ENCODE data around the gene DEFB118. TPM values are rescaled to one million over a fixed set of nuclear protein-coding genes. Genes with fewer than 3 reads are reported as not detected.

The DEFB118 gene
- polyA plus RNA-seq, 1 donor (not counting 4 experiments of a cell fraction or from before 2014, with no cell fraction given) = not detected

DNA sequence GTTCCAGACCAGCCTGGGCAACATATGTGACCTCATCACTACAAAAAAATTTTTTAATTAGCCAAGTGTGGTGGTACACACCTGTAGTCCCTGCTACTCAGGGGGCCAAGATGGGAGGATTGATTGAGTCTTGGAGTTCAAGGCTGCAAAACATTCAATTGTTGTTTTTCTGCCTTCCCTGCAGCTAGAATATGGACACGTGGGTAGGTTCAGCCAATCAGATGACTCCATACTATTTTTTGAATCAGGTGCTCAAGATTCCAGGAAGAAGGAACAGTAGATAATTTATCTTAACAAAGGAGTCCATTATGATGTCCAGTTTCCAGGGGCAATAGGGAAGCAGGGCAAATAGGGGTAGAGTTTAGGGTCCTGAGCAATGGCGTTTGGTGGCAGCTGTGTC, 24.4 kb downstream of the DEFB118 start:
- Histone ChIP-seq H2AFZ (ENCODE audit: control insufficient read depth, low read length) (no peak overlapping the region), H3K36me3 (ENCODE audit: control insufficient read depth in 2 of 2, extremely low read depth in 1 of 2, insufficient read depth in 2 of 2, low read length in 2 of 2) (no peaks in the 10 kb centered on the region), H3K4me2 (ENCODE audit: control insufficient read depth, extremely low read depth, insufficient read depth, low read depth, low read length) (no peak overlapping the region), H3K27ac (ENCODE audit: control insufficient read depth, insufficient read depth, low read length) (no peak overlapping the region), H3K9me3 (ENCODE audit: control insufficient read depth, low read depth, low read length) (no peaks in the 10 kb centered on the region), H3K79me2 (ENCODE audit: control insufficient read depth, insufficient read depth, low read length) (no peaks in the 10 kb centered on the region), H4K20me1 (ENCODE audit: control insufficient read depth, extremely low read depth, insufficient read depth, low read length) (no peaks in the 10 kb centered on the region), H3K27me3 (ENCODE audit: control insufficient read depth, extremely low read depth, insufficient read depth, low read length) (no peaks in the 10 kb centered on the region), H3K9ac (ENCODE audit: control insufficient read depth, extremely low read depth, insufficient read depth, low read length) (no peak overlapping the region), H3K4me1 (ENCODE audit: control insufficient read depth, extremely low read depth, insufficient read depth, low read length) (no peaks in the 10 kb centered on the region), H3K4me3 (ENCODE audit: control insufficient read depth in 2 of 3, extremely low read depth in 1 of 3, insufficient read depth in 2 of 3, low read depth in 1 of 3, low read length in 3 of 3) (no peak overlapping the region), H3K9me1 (ENCODE audit: control insufficient read depth, extremely low read depth, insufficient read depth, low read length) (no peaks in the 10 kb centered on the region)
- no peak for TF ChIP-seq EZH2 (IDR thresholded peaks at IDR 0.05; ENCODE audit: low read length)
- TF ChIP-seq, protein P1, sequence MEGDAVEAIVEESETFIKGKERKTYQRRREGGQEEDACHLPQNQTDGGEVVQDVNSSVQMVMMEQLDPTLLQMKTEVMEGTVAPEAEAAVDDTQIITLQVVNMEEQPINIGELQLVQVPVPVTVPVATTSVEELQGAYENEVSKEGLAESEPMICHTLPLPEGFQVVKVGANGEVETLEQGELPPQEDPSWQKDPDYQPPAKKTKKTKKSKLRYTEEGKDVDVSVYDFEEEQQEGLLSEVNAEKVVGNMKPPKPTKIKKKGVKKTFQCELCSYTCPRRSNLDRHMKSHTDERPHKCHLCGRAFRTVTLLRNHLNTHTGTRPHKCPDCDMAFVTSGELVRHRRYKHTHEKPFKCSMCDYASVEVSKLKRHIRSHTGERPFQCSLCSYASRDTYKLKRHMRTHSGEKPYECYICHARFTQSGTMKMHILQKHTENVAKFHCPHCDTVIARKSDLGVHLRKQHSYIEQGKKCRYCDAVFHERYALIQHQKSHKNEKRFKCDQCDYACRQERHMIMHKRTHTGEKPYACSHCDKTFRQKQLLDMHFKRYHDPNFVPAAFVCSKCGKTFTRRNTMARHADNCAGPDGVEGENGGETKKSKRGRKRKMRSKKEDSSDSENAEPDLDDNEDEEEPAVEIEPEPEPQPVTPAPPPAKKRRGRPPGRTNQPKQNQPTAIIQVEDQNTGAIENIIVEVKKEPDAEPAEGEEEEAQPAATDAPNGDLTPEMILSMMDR (optimal IDR thresholded peaks at IDR 0.05 in 1 of 3, IDR thresholded peaks at IDR 0.05 in 1 of 3, conservative IDR thresholded peaks at IDR 0.05 in 1 of 3; ENCODE audit: extremely low read depth in 1 of 3, insufficient read depth in 2 of 3, low read length in 3 of 3) = no peak
- dilution Hi-C loops (cut with MboI; ENCODE audit: extremely low pct_ligation_motif_present, low sequenced_read_pairs) = no loop called here
- DNase-seq (ENCODE audit: low read depth, low spot score) (no peak), FAIRE-seq (no peak)

DNA sequence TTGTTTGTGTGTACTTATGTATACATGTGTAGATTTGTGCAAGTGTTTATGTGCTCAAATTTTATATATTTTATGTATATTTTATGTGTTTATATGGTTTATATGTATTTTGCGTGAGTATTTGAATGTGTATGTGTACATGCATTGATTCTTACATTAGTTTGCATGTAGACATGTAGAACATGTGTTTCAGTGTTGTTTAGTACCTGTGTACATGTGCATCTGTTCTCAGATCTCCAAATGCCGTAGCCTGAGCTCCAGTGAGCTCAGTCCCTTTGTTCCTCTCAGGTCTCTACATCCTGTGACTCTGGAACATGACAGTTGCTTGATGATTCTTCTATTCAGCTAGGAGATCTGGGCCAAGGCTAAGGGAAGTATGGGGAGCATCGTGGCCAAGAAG, 26.5 kb downstream of the DEFB118 start:
- Histone ChIP-seq H3K27me3 (ENCODE audit: control insufficient read depth, extremely low read depth, insufficient read depth, low read length) (no peaks in the 10 kb centered on the region), H3K9me3 (ENCODE audit: control insufficient read depth, low read depth, low read length) (no peaks in the 10 kb centered on the region), H2AFZ (ENCODE audit: control insufficient read depth, low read length) (no peak overlapping the region), H3K27ac (ENCODE audit: control insufficient read depth, insufficient read depth, low read length) (no peak overlapping the region), H3K4me3 (ENCODE audit: control insufficient read depth in 2 of 3, extremely low read depth in 1 of 3, insufficient read depth in 2 of 3, low read depth in 1 of 3, low read length in 3 of 3) (no peak overlapping the region), H3K4me1 (ENCODE audit: control insufficient read depth, extremely low read depth, insufficient read depth, low read length) (no peaks in the 10 kb centered on the region), H3K36me3 (ENCODE audit: control insufficient read depth in 2 of 2, extremely low read depth in 1 of 2, insufficient read depth in 2 of 2, low read length in 2 of 2) (no peaks in the 10 kb centered on the region), H3K79me2 (ENCODE audit: control insufficient read depth, insufficient read depth, low read length) (no peaks in the 10 kb centered on the region), H3K4me2 (ENCODE audit: control insufficient read depth, extremely low read depth, insufficient read depth, low read depth, low read length) (no peak overlapping the region), H3K9me1 (ENCODE audit: control insufficient read depth, extremely low read depth, insufficient read depth, low read length) (no peaks in the 10 kb centered on the region), H3K9ac (ENCODE audit: control insufficient read depth, extremely low read depth, insufficient read depth, low read length) (no peak overlapping the region), H4K20me1 (ENCODE audit: control insufficient read depth, extremely low read depth, insufficient read depth, low read length) (no peaks in the 10 kb centered on the region)
- FAIRE-seq (no peak), DNase-seq (ENCODE audit: low read depth, low spot score) (no peak)
- dilution Hi-C loops (cut with MboI; ENCODE audit: extremely low pct_ligation_motif_present, low sequenced_read_pairs) = no loop called here
- no peak for TF ChIP-seq EZH2 (IDR thresholded peaks at IDR 0.05; ENCODE audit: low read length)
- TF ChIP-seq, protein P1 (optimal IDR thresholded peaks at IDR 0.05 in 1 of 3, IDR thresholded peaks at IDR 0.05 in 1 of 3, conservative IDR thresholded peaks at IDR 0.05 in 1 of 3; ENCODE audit: extremely low read depth in 1 of 3, insufficient read depth in 2 of 3, low read length in 3 of 3) = no peak

Measured in keratinocyte (primary cell).